ENCODE results near the gene FNDC3A.

The FNDC3A gene

GRCh38 chr13:48975856-48976575, at the start of gene FNDC3A:
FNDC3A (plus strand) TSS chr13:48975912; CDS start chr13:49006191, 30,279 bp downstream.
- DNase-seq: peak; percentile 81

- no peak for DNase-seq
These were observed 46.8 kb upstream of the FNDC3A start for GRCh38 chr13:48928757-48929430.

GRCh38 chr13:48930918-48931317, 44.8 kb upstream of the FNDC3A start:
- DNase-seq: no peak

- DNase-seq: no peak
These were observed 37.3 kb upstream of the FNDC3A start for GRCh38 chr13:48938308-48938943.

GRCh38 chr13:48939728-48940127, 36.0 kb upstream of the FNDC3A start:
- no peak for DNase-seq

GRCh38 chr13:48942131-48942530, 33.6 kb upstream of the FNDC3A start:
- DNase-seq: peak; percentile 60

GRCh38 chr13:48944221-48944620, 31.5 kb upstream of the FNDC3A start:
- DNase-seq: no peak

GRCh38 chr13:48945626-48946025, 30.1 kb upstream of the FNDC3A start:
- DNase-seq: no peak

- DNase-seq: no peak
These were observed 29.5 kb upstream of the FNDC3A start for GRCh38 chr13:48946163-48946562.

GRCh38 chr13:48949566-48950500, 25.9 kb upstream of the FNDC3A start:
- no peak for DNase-seq

GRCh38 chr13:48950501-48950875, 25.2 kb upstream of the FNDC3A start:
- peak; percentile 19 for DNase-seq

- peak; percentile 40 for DNase-seq
These were observed 21.6 kb upstream of the FNDC3A start for GRCh38 chr13:48954081-48954480.

- DNase-seq: no peak
These were observed 20.2 kb upstream of the FNDC3A start for GRCh38 chr13:48955536-48955935.

GRCh38 chr13:48961379-48961778, 14.3 kb upstream of the FNDC3A start:
- no peak for DNase-seq

- DNase-seq: no peak
These were observed 13.4 kb upstream of the FNDC3A start for GRCh38 chr13:48962281-48962680.

GRCh38 chr13:48965736-48966135, 10.0 kb upstream of the FNDC3A start:
- no peak for DNase-seq

- no peak for DNase-seq
These were observed 6.0 kb upstream of the FNDC3A start for GRCh38 chr13:48969685-48970084.

GRCh38 chr13:48973845-48974431, 1.8 kb upstream of the FNDC3A start:
- DNase-seq: no peak

GRCh38 chr13:48975101-48975855, 434 bp upstream of the FNDC3A start:
- DNase-seq: peak; percentile 66

GRCh38 chr13:48976576-48977285, 1.0 kb downstream of the FNDC3A start:
- DNase-seq: no peak

- DNase-seq: no peak
These were observed 1.5 kb downstream of the FNDC3A start for GRCh38 chr13:48977286-48977625.

Measured in fibroblast of skin of right biceps (primary cell).